CD4-positive, alpha-beta T cell treated with Interleukin-17A for 4 hours (primary cell): ENCODE measurements around the gene FBXL17.

Experiments
- DNase-seq: peaks from one replicate; pipeline ENCODE4 v3.0.0-alpha.2; 2020; ENCODE audit warnings: mixed read lengths

The FBXL17 gene

DNA sequence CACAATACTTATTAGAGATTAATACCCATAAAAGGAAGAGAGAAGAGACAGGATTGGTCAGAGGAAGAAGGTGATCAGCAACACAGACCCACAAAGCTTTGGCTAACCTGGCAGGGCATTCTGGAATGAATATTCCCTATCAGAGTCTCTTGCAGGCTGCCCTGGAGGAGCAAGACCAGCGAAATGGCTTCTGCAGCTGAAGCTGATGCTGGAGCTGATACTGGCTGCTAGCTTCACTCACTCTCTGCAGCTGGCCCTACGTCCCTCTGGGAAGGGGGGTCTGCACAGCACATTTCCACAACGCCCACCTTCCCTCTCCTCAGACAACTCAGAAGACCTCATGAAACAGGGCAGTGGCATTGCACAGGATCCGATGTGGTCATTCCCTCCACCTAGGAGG is 541.3 kb downstream of the FBXL17 start:
- DNase-seq, result no peak

DNA sequence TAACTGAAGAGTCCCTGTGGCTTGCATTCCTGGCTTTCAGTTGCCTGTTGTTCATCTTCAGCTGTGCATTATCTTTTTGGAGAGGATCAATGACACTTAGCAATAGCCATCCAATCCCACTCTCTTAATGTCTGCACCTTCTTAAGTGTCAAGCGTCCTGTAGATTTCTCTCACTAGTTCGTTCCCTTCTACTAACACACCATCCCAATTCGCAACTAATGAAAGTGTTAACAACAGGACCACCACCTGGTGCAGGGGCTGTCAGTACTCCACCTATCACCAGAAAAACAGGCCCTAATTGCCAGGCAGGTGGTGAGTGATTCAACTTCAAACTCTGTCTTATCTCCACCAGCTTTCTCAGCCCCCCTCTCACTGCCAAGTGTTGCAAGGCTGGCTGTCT is 541.7 kb downstream of the FBXL17 start:
- DNase-seq, result no peak

DNA sequence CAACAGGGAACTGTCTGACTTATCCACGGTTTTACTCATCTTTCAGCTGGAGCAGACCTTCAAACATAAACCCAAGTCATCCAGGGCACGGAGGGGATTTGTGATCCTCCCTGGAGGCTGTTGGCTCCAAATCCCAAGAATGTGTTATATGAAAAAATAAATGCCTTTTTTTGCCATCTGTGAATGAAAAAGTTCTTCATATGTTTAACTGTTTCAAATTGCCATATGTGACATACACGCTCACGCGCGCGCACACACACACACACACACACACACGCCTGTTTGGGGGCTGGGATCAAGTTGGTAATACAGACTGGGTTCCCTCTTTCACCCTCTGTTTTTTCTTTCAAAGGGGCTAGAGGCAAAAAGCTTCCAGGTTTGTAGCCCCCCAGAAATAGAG is 546.8 kb downstream of the FBXL17 start:
- DNase-seq, result no peak

DNA sequence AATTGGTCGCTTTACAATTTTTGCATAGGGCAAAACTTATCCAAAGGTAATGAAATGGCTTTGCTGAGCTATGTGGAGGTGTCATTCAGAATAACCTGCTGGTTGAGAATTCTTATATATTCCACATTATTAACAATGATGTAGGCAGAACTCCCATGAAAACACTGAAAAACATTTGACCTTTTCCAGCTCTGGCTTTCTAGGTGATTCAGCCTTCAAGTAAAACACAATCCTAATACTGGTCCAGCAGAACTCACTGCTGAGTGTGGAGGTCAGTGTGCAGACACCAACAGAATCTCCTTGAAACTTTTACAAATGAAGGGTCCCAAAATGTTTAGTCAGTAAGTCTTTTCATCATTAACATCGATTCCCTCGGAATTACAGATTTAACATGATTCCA is 549.2 kb downstream of the FBXL17 start:
- DNase-seq, result no peak

DNA sequence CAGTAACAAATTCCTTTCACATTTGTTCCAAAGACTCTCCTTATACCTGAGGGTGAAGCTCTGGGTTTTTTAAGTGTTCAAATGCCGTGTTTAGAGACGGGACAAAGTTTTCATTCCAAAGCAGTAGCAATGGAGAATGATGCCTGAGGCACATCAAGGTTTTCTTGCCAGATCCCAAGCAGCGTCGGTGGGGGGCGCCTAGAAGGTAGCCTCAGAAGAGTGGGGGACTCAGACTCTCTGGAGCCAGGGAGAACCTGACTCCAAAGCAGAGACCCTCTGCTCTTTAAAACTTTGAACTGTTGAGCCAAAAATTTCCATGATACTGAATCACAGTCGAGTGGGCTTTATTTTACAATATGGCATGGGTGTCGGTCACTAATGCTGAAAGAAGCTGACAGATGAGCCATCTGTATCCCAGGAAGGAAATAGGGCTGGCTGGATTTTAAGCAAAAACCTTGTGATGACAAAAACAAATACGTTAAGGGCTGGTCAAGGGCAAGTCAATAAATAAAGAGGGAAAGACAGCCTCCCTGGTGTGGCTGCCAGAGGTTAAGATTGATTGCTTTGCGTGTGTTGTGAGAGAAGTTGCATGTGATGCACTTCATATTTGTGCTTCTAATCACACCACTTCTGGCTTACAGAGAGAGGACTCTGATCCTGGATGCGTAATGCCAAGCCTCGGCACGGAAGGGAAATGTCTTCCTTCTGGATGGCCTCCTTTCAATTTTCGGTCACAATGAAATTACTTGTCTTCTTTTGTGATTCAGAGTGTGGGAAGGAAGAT is 550.1 kb downstream of the FBXL17 start:
- no peak for DNase-seq

DNA sequence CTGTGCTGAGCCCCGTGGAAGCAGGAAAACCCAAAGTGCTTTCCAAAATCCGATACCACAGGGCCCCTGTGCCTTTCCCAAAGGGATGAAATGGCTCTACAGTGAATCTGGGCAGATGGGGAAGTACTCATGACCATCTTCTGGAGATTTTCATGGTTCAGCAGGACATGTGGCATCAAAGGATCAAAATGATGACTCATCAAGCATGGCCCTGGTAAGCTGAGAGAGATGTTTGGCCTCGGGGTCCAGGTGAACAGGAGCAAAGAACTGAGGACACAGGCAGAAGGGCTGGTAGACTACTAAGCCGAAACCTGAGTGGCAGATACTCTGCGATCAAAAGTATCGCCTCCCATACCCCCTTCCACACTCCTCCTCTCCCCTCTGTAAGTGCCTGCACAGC is 551.1 kb downstream of the FBXL17 start:
- no peak for DNase-seq

DNA sequence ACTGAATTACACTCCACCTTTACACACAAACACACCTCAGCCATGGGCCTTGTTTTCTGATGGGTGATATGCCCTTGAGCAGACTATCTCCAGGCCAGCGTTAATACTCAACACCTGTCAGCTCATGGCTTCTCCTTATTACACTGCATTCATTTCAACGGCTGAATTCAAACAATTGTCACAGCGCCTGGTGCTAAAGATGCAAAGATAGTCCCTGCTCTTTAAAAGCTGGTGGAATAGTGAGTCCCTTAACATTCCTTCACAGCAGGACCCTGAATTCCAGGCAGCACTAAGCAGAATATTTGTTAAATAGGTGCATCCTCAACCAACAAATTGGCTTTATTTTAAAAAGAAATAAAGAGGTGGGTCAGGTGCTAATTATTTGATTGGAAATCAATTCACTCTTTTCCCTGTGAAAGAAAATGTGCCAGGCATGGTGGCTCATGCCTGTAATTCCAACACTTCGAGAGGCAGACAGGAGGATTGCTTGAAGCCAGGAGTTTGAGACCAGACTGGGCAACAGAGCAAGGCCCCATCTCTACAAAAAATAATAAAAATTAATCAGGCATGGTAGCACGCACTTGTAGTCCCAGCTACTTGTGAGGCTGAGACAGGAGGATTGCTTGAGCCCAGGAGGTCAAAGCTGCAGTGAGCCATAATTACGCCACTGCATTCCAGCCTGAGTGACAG is 555.4 kb downstream of the FBXL17 start:
- no peak for DNase-seq

DNA sequence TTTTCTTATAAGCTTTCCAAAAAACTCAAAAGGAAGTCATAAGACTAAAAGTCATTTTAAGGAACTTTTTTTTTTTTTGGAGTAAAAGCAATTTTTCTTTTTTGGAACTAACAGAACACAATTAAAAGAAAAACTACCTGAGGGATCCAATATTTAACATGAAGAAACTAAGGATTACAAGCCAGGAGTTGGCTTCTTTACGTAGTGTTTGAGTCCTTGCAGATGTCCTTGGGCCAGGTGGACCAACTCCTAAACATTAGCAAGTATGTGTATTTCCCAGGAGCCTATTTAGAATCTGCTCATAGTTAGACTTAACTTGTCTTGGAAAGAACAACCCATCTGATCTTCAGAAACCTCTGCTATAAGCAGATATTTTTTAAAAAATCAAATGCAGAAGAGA is 557.1 kb downstream of the FBXL17 start:
- no peak for DNase-seq

DNA sequence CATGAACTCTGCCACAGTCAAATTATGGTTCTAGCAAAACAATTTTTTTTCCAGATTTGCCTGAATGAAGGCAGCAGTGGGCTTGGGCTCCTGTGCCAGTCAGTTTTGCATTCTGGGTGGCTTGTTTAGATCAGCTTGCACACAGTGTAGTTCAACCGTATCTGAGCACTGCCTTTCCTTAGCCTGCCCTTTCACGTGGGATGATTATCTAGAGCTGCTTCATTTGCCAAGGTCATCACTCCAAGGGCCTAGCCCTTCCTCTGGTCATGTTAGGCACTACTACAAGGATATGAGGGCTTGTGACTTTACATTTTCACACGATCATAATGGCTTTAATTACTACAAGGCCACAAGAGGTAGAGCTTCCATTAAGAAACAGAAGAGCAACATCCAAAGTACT is 560.6 kb downstream of the FBXL17 start:
- no peak for DNase-seq

DNA sequence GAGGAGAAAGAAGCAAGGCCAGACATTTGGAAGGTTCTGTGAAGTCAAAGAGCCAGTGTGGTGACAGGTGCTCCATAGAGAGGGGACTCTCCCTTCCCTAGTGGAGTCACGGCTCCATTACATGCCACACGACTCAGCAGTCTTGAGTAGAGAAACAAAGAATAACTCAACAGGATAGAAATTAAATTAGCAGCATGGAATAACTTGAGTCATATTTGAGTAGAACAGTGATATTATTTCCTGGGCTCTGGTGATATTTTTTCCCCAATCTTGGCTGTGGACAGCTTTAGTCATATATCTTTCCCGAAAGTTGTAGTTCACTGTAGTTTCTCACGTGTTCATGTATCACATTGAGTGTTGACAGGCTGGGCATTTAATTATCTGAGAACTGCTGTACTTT is 561.5 kb downstream of the FBXL17 start:
- no peak for DNase-seq

DNA sequence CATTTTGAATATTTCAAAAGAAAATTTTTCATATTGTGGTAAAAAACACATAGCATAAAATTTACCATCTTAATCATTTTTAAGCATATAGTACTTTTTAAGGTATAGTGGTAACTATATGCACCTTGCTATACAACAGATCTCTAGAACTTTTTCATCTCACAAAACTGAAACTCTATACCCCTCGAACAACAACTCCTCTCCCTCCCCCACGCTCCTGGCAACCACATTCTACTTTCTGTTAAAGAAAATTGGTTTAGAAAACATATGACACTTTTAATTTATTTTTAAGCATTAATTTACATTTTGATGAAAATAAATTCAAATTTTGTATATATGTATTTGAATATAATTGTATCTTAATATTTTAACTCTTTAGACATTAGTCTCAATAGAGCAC is 563.9 kb downstream of the FBXL17 start:
- no peak for DNase-seq

DNA sequence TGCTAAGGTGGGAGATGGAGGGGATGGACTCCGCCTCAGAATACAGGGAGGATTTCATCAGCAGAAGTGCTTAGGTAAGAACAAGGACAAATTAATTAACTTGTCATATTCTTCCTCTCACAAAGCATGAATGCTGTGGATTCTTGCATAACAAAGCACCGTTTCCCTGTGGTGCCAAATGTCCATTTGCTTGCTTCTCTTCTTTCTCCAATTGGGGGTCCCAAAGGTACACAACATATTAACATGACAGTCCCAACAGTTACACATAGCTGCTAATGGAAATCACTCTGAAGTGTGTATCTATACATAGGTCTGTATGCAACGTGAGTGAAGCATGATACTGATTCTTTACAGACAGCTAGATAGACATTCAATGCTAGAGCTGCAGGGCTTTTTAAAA is 564.5 kb downstream of the FBXL17 start:
- no peak for DNase-seq

DNA sequence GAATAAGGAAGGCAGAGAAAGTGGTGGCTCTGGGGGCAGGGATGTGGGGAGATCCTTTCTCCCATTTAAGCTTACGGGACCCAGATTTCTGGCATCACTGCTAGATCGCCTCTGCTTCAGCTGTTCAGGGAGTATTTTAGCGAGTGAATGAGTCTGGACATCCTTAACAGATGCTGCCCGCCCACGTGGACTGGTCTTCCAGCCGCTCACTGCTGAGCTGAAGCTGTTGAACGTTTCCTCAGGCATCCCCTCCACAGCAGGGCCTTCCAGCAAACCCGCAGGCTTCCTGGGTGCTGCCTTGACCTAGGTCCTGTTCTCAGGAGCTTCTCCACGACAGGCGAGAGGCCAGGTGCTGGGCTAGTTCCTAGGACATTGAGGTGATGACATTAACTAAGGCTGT is 566.8 kb downstream of the FBXL17 start:
- DNase-seq, result no peak

DNA sequence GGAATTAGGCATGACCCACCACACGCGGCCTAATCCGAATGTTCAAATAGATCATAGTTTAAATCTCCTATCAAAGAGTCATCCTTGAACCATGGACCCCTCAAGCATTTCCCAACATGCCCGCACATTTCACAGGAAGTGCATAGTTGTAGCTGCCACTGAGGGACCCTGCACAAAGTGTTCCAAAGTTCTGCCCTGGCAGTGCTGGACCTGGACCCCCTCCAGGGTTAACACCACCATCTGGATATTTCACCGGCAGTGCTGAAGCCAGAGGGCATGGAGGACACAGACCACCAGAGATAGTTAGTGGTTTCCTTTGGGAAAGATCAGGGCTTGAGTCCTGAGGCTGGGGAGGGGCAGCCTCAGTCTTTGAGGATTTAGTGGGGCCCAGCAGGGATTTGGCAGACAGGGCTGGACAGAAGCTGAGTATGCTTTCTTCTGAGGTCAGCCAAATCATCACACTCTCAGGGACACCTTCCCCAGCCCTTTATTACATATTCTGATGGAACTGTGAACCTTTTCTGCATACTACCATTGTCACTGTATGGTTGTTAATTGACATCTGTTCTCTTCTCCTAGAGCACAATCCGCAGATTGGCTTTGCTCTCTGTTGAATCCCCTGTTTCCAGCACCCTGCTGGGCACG is 567.6 kb downstream of the FBXL17 start:
- DNase-seq, result no peak

DNA sequence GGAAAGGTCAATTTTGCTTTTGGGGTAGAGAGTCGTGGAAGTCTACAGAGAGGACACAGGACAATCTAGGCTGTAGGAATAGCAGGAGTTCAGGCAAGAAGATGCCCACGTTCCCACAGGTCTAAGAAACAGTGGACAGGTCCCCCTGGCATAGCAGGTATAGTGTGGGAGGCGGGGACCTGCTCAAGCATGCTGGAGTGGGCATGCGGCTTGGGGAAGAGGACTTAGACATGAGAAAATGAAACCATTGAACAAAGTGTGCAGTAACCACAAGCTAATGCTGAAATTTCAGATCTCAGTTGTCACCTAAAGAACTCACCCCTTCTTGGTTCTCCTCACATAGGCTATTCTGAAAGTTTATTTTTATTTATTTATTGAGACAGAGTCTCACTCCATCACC is 568.3 kb downstream of the FBXL17 start:
- DNase-seq, result no peak

DNA sequence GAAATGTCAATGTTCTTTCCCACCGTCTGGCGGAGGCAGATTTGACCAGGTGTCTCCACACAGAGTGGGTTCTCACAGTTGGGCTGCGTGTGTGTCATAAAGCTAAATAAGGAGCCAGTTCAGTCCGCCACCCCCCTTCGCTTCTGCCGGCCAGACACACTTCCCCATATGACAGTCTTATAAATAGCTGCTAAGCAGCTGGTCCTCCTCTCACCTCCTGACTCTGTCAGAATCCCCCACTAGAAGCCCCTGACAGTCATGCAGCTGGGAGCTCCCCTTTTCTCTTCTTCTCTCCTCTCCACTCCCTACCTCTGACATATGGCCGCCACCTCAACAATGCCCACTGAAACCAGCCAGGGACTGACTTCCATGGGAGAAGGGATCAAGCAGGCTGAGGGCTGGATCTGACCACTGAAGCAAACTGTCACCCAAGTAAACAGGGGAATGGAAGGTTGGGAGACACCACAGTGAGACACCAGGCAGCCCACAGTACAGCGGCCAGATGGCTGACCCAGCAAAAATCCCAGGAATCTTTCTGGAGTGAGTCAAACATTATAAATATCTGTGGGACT is 569.2 kb downstream of the FBXL17 start:
- no peak for DNase-seq

DNA sequence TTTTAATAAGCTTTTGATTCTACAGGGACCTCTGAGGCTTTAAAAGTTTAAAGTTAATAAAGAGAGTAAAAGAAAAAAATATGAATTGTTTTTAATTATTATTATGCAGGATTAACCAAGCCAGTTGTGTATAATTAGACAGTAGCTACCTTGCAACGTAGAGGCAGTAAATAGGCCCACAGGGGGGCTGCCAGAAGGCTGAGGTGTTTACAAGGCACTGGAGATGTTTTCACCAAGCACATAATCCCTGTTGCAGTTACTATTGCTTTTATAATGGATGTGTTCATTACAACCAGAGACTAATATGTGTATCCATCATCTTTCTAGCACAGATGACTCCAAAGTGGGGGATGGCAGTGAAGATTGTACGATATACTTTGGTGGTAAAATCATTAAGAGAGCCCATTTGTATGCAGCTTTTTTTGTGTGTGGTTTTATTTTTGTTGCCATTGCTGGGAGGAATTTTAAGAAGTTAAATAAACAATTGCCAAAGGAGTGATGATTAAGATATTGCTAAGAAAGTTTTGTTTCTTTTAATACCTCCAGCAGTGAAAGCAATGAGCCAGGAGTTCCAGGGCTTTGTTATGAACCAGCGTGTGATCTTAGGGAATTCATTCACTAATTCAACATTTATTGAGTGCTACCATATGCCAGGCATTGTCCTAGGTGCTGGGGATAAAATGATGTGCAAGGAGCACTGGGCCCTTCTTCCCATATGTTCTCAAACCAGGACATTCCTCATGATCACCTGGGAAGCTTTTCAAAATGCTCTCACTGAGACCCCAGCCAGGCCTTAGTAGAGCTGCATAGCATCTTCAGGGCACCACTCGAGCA is 572.5 kb downstream of the FBXL17 start:
- no peak for DNase-seq
